RWPE2 (cell line): ENCODE data around the gene TRIM15.

Source experiments
- ATAC-seq: fragments of 200-7000 bp; cut with Tn5 transposase; 3 replicates; pipeline ENCODE4 v1.9.1; 2021; ENCODE audit warnings: low read depth
- DNase-seq: peaks from one replicate; pipeline ENCODE4 v3.0.0-alpha.2; 2020; ENCODE audit warnings: low spot score
- H3K27ac ChIP-seq: fragments of 450-650 bp; 2 replicates; pipeline ENCODE4 v1.5.1; 2017; ENCODE audit warnings: mild to moderate bottlenecking; ENCODE audit not compliant: poor library complexity, severe bottlenecking
- H3K27me3 ChIP-seq: fragments of 250-450 bp; sonication (Bioruptor Pico); 2 replicates; pipeline ENCODE4 v1.5.1; 2021; ENCODE audit warnings: mild to moderate bottlenecking, moderate library complexity; ENCODE audit not compliant: insufficient read depth, poor library complexity, severe bottlenecking
- H3K36me3 ChIP-seq: fragments of 250-450 bp; sonication (Bioruptor Pico); 2 replicates; pipeline ENCODE4 v1.5.1; 2020; ENCODE audit warnings: low read depth, mild to moderate bottlenecking, moderate library complexity
- H3K4me1 ChIP-seq: fragments of 250-450 bp; sonication (Bioruptor Pico); 2 replicates; pipeline ENCODE4 v1.5.1; 2021; ENCODE audit warnings: mild to moderate bottlenecking, moderate library complexity; ENCODE audit not compliant: insufficient read depth, poor library complexity, severe bottlenecking
- H3K4me3 ChIP-seq: fragments of 250-450 bp; sonication (Bioruptor Pico); 2 replicates; pipeline ENCODE4 v1.5.1; 2021; ENCODE audit warnings: mild to moderate bottlenecking, moderate library complexity; ENCODE audit not compliant: severe bottlenecking
- H3K9me3 ChIP-seq: fragments of 250-450 bp; sonication (Bioruptor Pico); 2 replicates; pipeline ENCODE4 v1.5.1; 2021; ENCODE audit warnings: mild to moderate bottlenecking, moderate library complexity; ENCODE audit not compliant: severe bottlenecking
- CTCF ChIP-seq: fragments of 450-650 bp; IDR thresholded peaks from one replicate; pipeline ENCODE4 v1.5.1; 2017; ENCODE audit warnings: mild to moderate bottlenecking, moderate library complexity; ENCODE audit not compliant: poor library complexity, severe bottlenecking

Gene TRIM15

GRCh38 chr6:30154709-30155519 is 8.4 kb upstream of the TRIM15 start:
- Histone ChIP-seq H3K27ac (peak overlapping the region; percentile 59), H3K36me3 (no peaks in the 10 kb centered on the region), H3K9me3 (no peaks in the 10 kb centered on the region), H3K4me3 (no peak overlapping the region), H3K27me3 (no peaks in the 10 kb centered on the region), H3K4me1 (peaks cover 23% of the 10 kb centered on the region)
- ATAC-seq, result peak; percentile 92
- no peak for TF ChIP-seq CTCF
- DNase-seq, result no peak

GRCh38 chr6:30155520-30156261 is 7.7 kb upstream of the TRIM15 start:
- H3K36me3 ChIP-seq, result no peaks in the 10 kb centered on the region
- no peak for DNase-seq
- H3K27me3 ChIP-seq, result no peaks in the 10 kb centered on the region

GRCh38 chr6:30156262-30156599 is 7.1 kb upstream of the TRIM15 start:
- DNase-seq (no peak), ATAC-seq (peak; percentile 68)
- H3K27ac ChIP-seq, result peak overlapping the region; percentile 59
- H3K4me1 ChIP-seq, result peaks cover 23% of the 10 kb centered on the region
- no peak overlapping the region for H3K4me3 ChIP-seq
- no peaks in the 10 kb centered on the region for H3K9me3 ChIP-seq
- no peaks in the 10 kb centered on the region for H3K27me3 ChIP-seq
- no peak for TF ChIP-seq CTCF
- H3K36me3 ChIP-seq, result no peaks in the 10 kb centered on the region

More at GRCh38 chr6:30155520-30156261, 7.7 kb upstream of the TRIM15 start:
- no peak for ATAC-seq
- no peak overlapping the region for H3K4me3 ChIP-seq
- no peaks in the 10 kb centered on the region for H3K9me3 ChIP-seq
- TF ChIP-seq CTCF, result no peak
- H3K27ac ChIP-seq, result peak overlapping the region; percentile 59
- H3K4me1 ChIP-seq, result peaks cover 23% of the 10 kb centered on the region

GRCh38 chr6:30156774-30157173 is 6.6 kb upstream of the TRIM15 start:
- peaks cover 23% of the 10 kb centered on the region for H3K4me1 ChIP-seq
- ATAC-seq, result no peak
- no peaks in the 10 kb centered on the region for H3K9me3 ChIP-seq
- H3K4me3 ChIP-seq, result no peak overlapping the region
- H3K36me3 ChIP-seq, result no peaks in the 10 kb centered on the region
- H3K27ac ChIP-seq, result peak overlapping the region; percentile 59
- no peak for DNase-seq
- H3K27me3 ChIP-seq, result no peaks in the 10 kb centered on the region
- no peak for TF ChIP-seq CTCF

- no peak for TF ChIP-seq CTCF
- no peaks in the 10 kb centered on the region for H3K27me3 ChIP-seq
- ATAC-seq, result no peak
These were observed 5.8 kb upstream of the TRIM15 start for GRCh38 chr6:30157581-30157980.

More at GRCh38 chr6:30157581-30157980, 5.8 kb upstream of the TRIM15 start:
- Histone ChIP-seq H3K27ac (no peak overlapping the region), H3K4me1 (peaks cover 23% of the 10 kb centered on the region), H3K4me3 (no peak overlapping the region), H3K9me3 (no peaks in the 10 kb centered on the region), H3K36me3 (no peaks in the 10 kb centered on the region)
- no peak for DNase-seq
